Mesothelial cell of epicardium (in vitro differentiated cells): ENCODE results near the gene APRT. TPM values are rescaled to one million over a fixed set of nuclear protein-coding genes. Genes with fewer than 3 reads are reported as not detected.
A peak's percentile ranks its signal among the peaks of the same experiment; 100 is the strongest.

Experiments
- DNase-seq, 2 experiments: peaks; one replicate each; pipeline ENCODE4 v3.0.0; 2021; ENCODE audit warnings: low spot score in 2 of 2; ENCODE audit not compliant: unreplicated experiment in 2 of 2
- H3K27ac Mint-ChIP-seq: 2 replicates; pipeline ENCODE4 v1.8.0; 2021; ENCODE audit warnings: mixed read lengths
- H3K27me3 Mint-ChIP-seq: 2 replicates; pipeline ENCODE4 v1.8.0; 2021; ENCODE audit warnings: low read depth, mixed read lengths
- H3K36me3 Mint-ChIP-seq: 2 replicates; pipeline ENCODE4 v1.8.0; 2021; ENCODE audit warnings: mixed read lengths
- H3K4me1 Mint-ChIP-seq: 2 replicates; pipeline ENCODE4 v1.8.0; 2021; ENCODE audit warnings: mixed read lengths
- H3K4me3 Mint-ChIP-seq: 2 replicates; pipeline ENCODE4 v1.8.0; 2021; ENCODE audit warnings: mild to moderate bottlenecking, moderate library complexity, mixed read lengths
- H3K9me3 Mint-ChIP-seq: 2 replicates; pipeline ENCODE4 v1.8.0; 2021; ENCODE audit warnings: mixed read lengths
- total RNA-seq: library from RNA; stranded (reverse); gene quantifications from 3 replicates; pipeline ENCODE4 v1.2.1, GENCODE V29; 2021
- TF ChIP-seq, protein P1 (sequence below): fragments of 200-600 bp; sonication (generic); IDR thresholded peaks from one replicate; pipeline ENCODE4 v1.5.0; 2021; ENCODE audit warnings: antibody characterized with exemption; ENCODE audit not compliant: unreplicated experiment

The APRT gene
- total RNA-seq, 1 donor from 2014 or later: 96.2 TPM

DNA sequence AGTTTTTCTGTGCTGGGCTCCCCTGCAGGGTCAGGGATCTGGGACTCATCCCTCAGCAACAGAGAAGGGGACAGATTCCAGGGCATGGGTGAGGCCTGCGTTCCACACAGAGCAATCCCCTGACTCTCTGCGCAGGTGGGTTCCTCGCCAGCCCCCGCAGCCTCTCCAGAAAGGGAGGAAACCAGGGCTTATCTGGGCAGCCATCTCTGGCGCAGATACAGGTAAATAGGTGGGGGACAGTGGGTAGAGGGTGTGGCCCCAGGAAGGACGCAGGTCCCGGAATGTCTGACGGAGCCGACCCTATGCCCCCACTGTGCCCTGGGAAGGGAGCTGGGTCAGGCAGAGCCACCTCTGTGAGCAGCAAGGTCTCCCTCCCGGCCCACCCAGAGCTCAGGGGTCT lies 49.9 kb downstream of the APRT start:
- TF ChIP-seq, protein P1, sequence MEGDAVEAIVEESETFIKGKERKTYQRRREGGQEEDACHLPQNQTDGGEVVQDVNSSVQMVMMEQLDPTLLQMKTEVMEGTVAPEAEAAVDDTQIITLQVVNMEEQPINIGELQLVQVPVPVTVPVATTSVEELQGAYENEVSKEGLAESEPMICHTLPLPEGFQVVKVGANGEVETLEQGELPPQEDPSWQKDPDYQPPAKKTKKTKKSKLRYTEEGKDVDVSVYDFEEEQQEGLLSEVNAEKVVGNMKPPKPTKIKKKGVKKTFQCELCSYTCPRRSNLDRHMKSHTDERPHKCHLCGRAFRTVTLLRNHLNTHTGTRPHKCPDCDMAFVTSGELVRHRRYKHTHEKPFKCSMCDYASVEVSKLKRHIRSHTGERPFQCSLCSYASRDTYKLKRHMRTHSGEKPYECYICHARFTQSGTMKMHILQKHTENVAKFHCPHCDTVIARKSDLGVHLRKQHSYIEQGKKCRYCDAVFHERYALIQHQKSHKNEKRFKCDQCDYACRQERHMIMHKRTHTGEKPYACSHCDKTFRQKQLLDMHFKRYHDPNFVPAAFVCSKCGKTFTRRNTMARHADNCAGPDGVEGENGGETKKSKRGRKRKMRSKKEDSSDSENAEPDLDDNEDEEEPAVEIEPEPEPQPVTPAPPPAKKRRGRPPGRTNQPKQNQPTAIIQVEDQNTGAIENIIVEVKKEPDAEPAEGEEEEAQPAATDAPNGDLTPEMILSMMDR: no peak
- H3K27ac Mint-ChIP-seq: no peak overlapping the region
- peaks cover 57% of the 10 kb centered on the region for H3K4me1 Mint-ChIP-seq
- H3K27me3 Mint-ChIP-seq: no peaks in the 10 kb centered on the region
- H3K9me3 Mint-ChIP-seq: no peaks in the 10 kb centered on the region
- no peak overlapping the region for H3K4me3 Mint-ChIP-seq
- DNase-seq: no peak
- no peaks in the 10 kb centered on the region for H3K36me3 Mint-ChIP-seq

DNA sequence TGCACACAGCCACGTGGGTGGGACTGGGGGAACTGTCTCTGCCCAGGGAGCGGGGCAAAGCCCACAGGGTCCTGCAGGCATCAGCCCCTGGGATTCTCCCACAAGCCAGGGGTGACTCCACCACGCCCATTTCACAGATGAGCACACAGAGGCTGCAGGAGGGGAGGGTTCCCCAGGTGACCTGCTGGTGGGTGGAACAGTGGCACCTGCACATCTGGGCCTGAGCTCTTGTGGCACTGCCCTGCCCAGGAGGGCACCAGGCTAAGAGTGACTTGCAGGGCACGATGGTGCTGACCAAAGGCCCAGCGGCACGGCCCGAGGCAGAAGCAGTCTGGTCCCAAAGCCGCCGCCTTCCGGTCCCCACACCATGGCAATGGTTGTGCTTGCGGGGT lies 50.6 kb downstream of the APRT start:
- Mint-ChIP-seq H3K36me3 (no peaks in the 10 kb centered on the region), H3K9me3 (no peaks in the 10 kb centered on the region), H3K4me1 (peaks cover 53% of the 10 kb centered on the region), H3K27ac (no peak overlapping the region), H3K27me3 (no peaks in the 10 kb centered on the region), H3K4me3 (no peak overlapping the region)
- no peak for DNase-seq
- TF ChIP-seq, protein P1: no peak

DNA sequence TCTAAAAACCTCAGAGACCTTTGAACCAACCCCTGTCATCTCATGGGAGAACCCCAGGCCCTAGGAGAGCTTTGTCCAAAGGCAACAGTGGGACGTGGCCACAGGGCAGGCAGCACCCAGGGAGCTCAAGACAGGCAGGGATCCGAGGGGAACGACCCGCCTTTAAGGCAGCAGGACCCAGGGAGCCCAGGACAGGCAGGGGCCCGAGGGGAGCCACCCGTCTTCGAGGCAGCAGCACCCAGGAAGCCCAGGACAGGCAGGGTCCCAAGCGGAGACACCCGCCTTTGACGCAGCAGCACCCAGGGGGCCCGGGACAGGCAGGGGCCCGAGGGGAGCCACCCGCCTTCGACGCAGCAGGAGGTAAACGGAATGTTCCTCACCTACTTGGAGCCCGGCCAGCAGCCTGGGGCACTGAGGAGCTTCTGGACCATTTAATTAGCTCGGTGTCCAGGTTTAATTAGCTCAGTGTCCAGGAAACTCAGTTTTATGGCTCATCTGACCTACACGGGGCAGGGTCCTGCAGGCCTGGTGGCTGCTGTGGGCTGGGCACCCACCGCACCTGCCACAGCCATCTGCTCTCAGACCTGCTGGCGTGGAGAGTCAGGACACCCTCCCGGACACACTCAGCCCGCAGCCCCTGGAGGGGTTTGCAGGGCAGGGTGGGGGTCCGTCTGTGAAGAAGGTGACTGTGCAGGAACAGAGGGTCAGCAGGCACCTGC lies 51.1 kb downstream of the APRT start:
- H3K27ac Mint-ChIP-seq: peak overlapping the region; percentile 67
- no peaks in the 10 kb centered on the region for H3K27me3 Mint-ChIP-seq
- H3K9me3 Mint-ChIP-seq: no peaks in the 10 kb centered on the region
- H3K4me3 Mint-ChIP-seq: no peak overlapping the region
- TF ChIP-seq, protein P1: no peak
- no peaks in the 10 kb centered on the region for H3K36me3 Mint-ChIP-seq
- peaks cover 49% of the 10 kb centered on the region for H3K4me1 Mint-ChIP-seq
- DNase-seq: no peak

DNA sequence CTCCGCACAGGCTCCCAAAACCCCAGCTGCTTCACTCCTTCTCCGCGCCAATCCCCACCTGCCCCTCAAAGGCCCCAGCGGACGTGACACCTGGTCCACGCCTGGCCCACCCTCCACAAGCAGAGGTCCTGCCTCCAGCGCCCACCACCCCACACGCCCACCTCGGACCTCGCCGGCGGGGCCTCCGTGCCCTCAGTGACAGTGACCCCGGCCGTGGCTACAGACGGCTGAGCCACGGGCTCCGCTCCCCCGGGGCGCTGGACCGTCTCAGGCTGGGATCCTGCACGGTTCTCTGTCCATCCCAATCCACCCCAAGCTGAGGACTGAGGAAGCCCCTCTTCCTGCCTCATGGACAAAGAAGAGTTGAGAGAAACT lies 51.8 kb downstream of the APRT start:
- H3K9me3 Mint-ChIP-seq: no peaks in the 10 kb centered on the region
- no peak for DNase-seq
- no peaks in the 10 kb centered on the region for H3K27me3 Mint-ChIP-seq
- H3K4me1 Mint-ChIP-seq: peaks cover 50% of the 10 kb centered on the region
- H3K27ac Mint-ChIP-seq: peak overlapping the region; percentile 67
- TF ChIP-seq, protein P1: no peak
- H3K4me3 Mint-ChIP-seq: no peak overlapping the region
- no peaks in the 10 kb centered on the region for H3K36me3 Mint-ChIP-seq

Other genes with a start within 250 kb of the APRT start
- gene ZC3H18, start 241.5 kb downstream of the APRT start, total RNA-seq: 59.9 to 64.9 TPM (median 62.2 TPM) in 3 replicates
- 0.23 TPM in 1 of 3 replicates, not detected in the others for gene IL17C, start 173.4 kb downstream of the APRT start, total RNA-seq
- 116 to 127 TPM (median 121 TPM) in 3 replicates for gene CYBA, start 160.9 kb downstream of the APRT start, total RNA-seq
- 59.5 to 67.2 TPM (median 64.0 TPM) in 3 replicates for gene MVD, start 148.8 kb downstream of the APRT start, total RNA-seq
- gene SNAI3, start 125.4 kb downstream of the APRT start, total RNA-seq: 0.29 to 0.69 TPM (median 0.43 TPM) in 3 replicates
- gene RNF166, start 105.5 kb downstream of the APRT start, total RNA-seq: 20.9 to 22.9 TPM (median 21.4 TPM) in 3 replicates
- 22.2 to 28.2 TPM (median 22.2 TPM) in 3 replicates for gene CTU2, start 105.4 kb downstream of the APRT start, total RNA-seq
- 148 to 160 TPM (median 151 TPM) in 3 replicates for gene PIEZO1, start 26.7 kb downstream of the APRT start, total RNA-seq
- gene CDT1, start 8.1 kb downstream of the APRT start, total RNA-seq: 14.1 to 15.9 TPM (median 14.6 TPM) in 3 replicates
- 41.3 to 44.7 TPM (median 42.4 TPM) in 3 replicates for gene GALNS, start 45.0 kb upstream of the APRT start, total RNA-seq
- 88.2 to 101 TPM (median 96.3 TPM) in 3 replicates for gene TRAPPC2L, start 45.2 kb upstream of the APRT start, total RNA-seq
- 0.22 to 0.41 TPM (median 0.40 TPM) in 3 replicates for gene PABPN1L, start 54.7 kb upstream of the APRT start, total RNA-seq
- 10.1 to 11.5 TPM (median 10.1 TPM) in 3 replicates for gene CBFA2T3, start 165.3 kb upstream of the APRT start, total RNA-seq